OCI-LY7 (cell line): ENCODE measurements around the gene FNIP1. TPM values are rescaled to one million over a fixed set of nuclear protein-coding genes. Genes with fewer than 3 reads are reported as not detected.

Experiments used
- BruUV-seq: library from RNA; stranded (reverse); fragments of 400-500 nt; replicated peaks from 2 replicates; lab custom pipeline; 2021; lab: Mats Ljungman, UMichigan
- CTCF ChIA-PET: fragments of 300-600 bp; sonication (Branson Sonifier 250); formaldehyde crosslinking; loops from one replicate; lab custom pipeline; 2022; ENCODE audit warnings: antibody characterized with exemption; ENCODE audit not compliant: unreplicated experiment; lab: Charles Lee
- POLR2A ChIA-PET: fragments of 300-600 bp; sonication (Branson Sonifier 250); formaldehyde crosslinking; loops from one replicate; lab custom pipeline; 2022; ENCODE audit warnings: antibody characterized with exemption; lab: Charles Lee
- DNase-seq: peaks from one replicate; pipeline ENCODE4 v3.0.0-alpha.2; 2015; ENCODE audit warnings: low spot score
- H2AFZ ChIP-seq: fragments of 200-600 bp; sonication (generic), shearing (Covaris generic); 2 replicates; pipeline ENCODE4 v1.6.1; 2014; ENCODE audit warnings: mild to moderate bottlenecking, antibody characterized with exemption, low read length, moderate library complexity
- H3K27ac ChIP-seq: fragments of 200-600 bp; sonication (generic); 2 replicates; pipeline ENCODE4 v1.5.1; 2014; ENCODE audit warnings: mixed run types, low read depth, mild to moderate bottlenecking, moderate library complexity, low read length, inconsistent platforms; ENCODE audit not compliant: poor library complexity, severe bottlenecking
- H3K36me3 ChIP-seq: fragments of 200-600 bp; sonication (generic); 2 replicates; pipeline ENCODE4 v1.6.1; 2014; ENCODE audit warnings: mild to moderate bottlenecking, antibody characterized with exemption, low read length, moderate library complexity, mixed read lengths; ENCODE audit not compliant: insufficient read depth
- H3K4me1 ChIP-seq: fragments of 200-600 bp; sonication (generic); 2 replicates; pipeline ENCODE4 v1.5.1; 2014; ENCODE audit warnings: mild to moderate bottlenecking, low read length; ENCODE audit not compliant: insufficient read depth, poor library complexity, severe bottlenecking
- H3K4me2 ChIP-seq: fragments of 200-600 bp; sonication (generic); 2 replicates; pipeline ENCODE4 v1.6.1; 2014; ENCODE audit warnings: mild to moderate bottlenecking, low read length
- H3K4me3 ChIP-seq: fragments of 200-600 bp; sonication (generic); 2 replicates; pipeline ENCODE4 v1.5.1; 2014; ENCODE audit warnings: mild to moderate bottlenecking, low read depth, low read length; ENCODE audit not compliant: poor library complexity, severe bottlenecking
- H3K79me2 ChIP-seq: fragments of 200-600 bp; sonication (generic); 2 replicates; pipeline ENCODE4 v1.6.1; 2016; ENCODE audit warnings: low read depth, mild to moderate bottlenecking, low read length, moderate library complexity, mixed read lengths; ENCODE audit not compliant: insufficient read depth
- H3K9me2 ChIP-seq: fragments of 200-600 bp; sonication (generic); 2 replicates; pipeline ENCODE4 v1.6.1; 2016; ENCODE audit warnings: mild to moderate bottlenecking, low read length, mixed read lengths; ENCODE audit not compliant: insufficient read depth
- H3K9me3 ChIP-seq: fragments of 200-600 bp; sonication (generic); 2 replicates; pipeline ENCODE4 v1.6.1; 2014; ENCODE audit warnings: mild to moderate bottlenecking, mixed run types, low read length, mixed read lengths
- H4K20me1 ChIP-seq: fragments of 200-600 bp; sonication (generic); 2 replicates; pipeline ENCODE4 v1.6.1; 2014; ENCODE audit warnings: mild to moderate bottlenecking, antibody characterized with exemption, low read length, moderate library complexity, mixed read lengths; ENCODE audit not compliant: insufficient read depth
- EZH2phosphoT487 ChIP-seq: fragments of 200-600 bp; sonication (generic); IDR thresholded peaks from 2 replicates; pipeline ENCODE4 v1.6.1; 2018; ENCODE audit warnings: low read depth, borderline replicate concordance, mild to moderate bottlenecking, mixed run types, antibody characterized with exemption, low read length, moderate library complexity, mixed read lengths
- intact Hi-C: fragments of 100-400 bp; cut with micrococcal nuclease; formaldehyde crosslinking; loops from one replicate; pipeline ENCODE4 v1.10.0; 2022; ENCODE audit not compliant: unreplicated experiment
- total RNA-seq, 2 experiments: library from RNA; depleted of rRNA in 1 of 2; stranded (reverse); fragments of >200 nt in 1 of 2; shearing (Covaris generic) in 1 of 2; gene quantifications; 2 replicates each; pipeline ENCODE4 v1.2.3, GENCODE V29; 2014 to 2022
- TF ChIP-seq, protein P1 (sequence below): fragments of 200-600 bp; sonication (generic); conservative IDR thresholded peaks from 2 replicates; pipeline ENCODE4 v1.5.1; 2014; ENCODE audit warnings: mild to moderate bottlenecking, antibody characterized with exemption, low read length, moderate library complexity, mixed read lengths

Gene FNIP1
- total RNA-seq, 2 experiments from 2014 or later = 19.4 to 20.6 TPM

DNA sequence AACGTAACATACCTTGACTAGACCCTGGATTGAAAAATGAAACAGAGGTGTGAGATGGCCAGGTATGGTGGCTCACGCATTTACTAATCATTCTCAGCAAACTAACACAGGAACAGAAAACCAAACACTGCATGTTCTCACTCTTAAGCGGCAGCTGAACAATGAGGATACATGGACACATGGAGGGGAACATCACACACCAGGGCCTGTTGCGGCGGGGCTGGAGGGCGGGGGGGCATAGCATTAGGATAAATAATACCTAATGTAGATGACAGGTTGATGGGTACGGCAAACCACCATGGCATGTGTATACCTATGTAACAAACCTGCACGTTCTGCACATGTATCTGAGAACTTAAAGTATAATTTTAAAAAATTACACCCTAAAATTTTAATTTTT is 177.7 kb downstream of the FNIP1 start:
- Histone ChIP-seq H3K9me3 (peaks cover 19% of the 10 kb centered on the region; the same call in 1 of the 2 replicates), H3K4me1 (peaks cover 8% of the 10 kb centered on the region), H3K9me2 (no peaks in the 10 kb centered on the region), H3K4me3 (no peak overlapping the region), H3K4me2 (no peak overlapping the region), H3K36me3 (peaks cover 89% of the 10 kb centered on the region), H3K79me2 (peaks cover 100% of the 10 kb centered on the region), H2AFZ (no peak overlapping the region), H4K20me1 (peaks cover 31% of the 10 kb centered on the region), H3K27ac (no peak overlapping the region)
- no TSS peak for BruUV-seq
- TF ChIP-seq EZH2phosphoT487 = no peak
- TF ChIP-seq, protein P1, sequence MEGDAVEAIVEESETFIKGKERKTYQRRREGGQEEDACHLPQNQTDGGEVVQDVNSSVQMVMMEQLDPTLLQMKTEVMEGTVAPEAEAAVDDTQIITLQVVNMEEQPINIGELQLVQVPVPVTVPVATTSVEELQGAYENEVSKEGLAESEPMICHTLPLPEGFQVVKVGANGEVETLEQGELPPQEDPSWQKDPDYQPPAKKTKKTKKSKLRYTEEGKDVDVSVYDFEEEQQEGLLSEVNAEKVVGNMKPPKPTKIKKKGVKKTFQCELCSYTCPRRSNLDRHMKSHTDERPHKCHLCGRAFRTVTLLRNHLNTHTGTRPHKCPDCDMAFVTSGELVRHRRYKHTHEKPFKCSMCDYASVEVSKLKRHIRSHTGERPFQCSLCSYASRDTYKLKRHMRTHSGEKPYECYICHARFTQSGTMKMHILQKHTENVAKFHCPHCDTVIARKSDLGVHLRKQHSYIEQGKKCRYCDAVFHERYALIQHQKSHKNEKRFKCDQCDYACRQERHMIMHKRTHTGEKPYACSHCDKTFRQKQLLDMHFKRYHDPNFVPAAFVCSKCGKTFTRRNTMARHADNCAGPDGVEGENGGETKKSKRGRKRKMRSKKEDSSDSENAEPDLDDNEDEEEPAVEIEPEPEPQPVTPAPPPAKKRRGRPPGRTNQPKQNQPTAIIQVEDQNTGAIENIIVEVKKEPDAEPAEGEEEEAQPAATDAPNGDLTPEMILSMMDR = no peak
- DNase-seq = no peak
- POLR2A ChIA-PET = interaction anchor here (0.7 kb wide), 1 partner anchor 178 kb away, joined by 3 read pairs; the partner anchor contains the start of gene FNIP1
- CTCF ChIA-PET = no interaction called here
- intact Hi-C loops = no loop called here

DNA sequence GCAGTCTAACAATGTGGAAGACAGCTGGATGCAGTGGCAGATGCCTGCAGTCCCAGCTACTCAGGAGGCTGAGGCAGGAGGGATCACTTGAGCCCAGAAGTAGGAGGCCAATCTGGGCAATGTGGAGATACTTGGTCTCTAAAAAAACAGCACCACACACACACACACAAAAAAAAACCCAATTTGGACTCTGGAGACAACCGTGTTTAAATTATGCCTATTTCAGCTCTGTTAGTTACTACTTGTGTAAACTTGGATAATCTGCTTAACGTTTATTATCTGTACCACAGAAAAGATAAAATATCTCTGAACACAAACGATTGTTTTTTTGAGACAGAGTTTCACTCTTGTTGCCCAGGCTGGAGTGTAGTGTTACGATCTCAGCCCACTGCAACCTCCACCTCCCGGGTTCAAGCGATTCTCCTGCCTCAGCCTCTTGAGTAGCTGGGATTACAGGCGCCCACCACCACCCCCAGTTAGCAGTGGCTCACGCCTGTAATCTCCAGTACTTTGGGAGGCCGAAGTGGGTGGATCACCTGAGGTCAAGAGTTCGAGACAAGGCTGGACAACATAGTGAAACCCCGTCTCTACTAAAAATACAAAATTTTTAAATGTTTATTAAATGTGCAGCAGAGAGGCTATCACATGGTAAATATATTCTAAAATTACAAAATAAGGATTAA is 179.5 kb downstream of the FNIP1 start:
- no peak for DNase-seq
- H3K9me2 ChIP-seq = no peaks in the 10 kb centered on the region
- BruUV-seq = no TSS peak
- peaks cover 100% of the 10 kb centered on the region for H3K79me2 ChIP-seq
- intact Hi-C loops = no loop called here
- no peak overlapping the region for H2AFZ ChIP-seq
- H3K4me2 ChIP-seq = no peak overlapping the region
- no peak for TF ChIP-seq EZH2phosphoT487
- TF ChIP-seq, protein P1 = no peak
- ChIA-PET CTCF (no interaction called here), POLR2A (no interaction called here)
- H3K4me3 ChIP-seq = no peak overlapping the region
- peaks cover 91% of the 10 kb centered on the region for H3K36me3 ChIP-seq
- H4K20me1 ChIP-seq = peaks cover 24% of the 10 kb centered on the region
- peaks cover 19% of the 10 kb centered on the region; the same call in 1 of the 2 replicates for H3K9me3 ChIP-seq
- H3K4me1 ChIP-seq = peaks cover 8% of the 10 kb centered on the region
- H3K27ac ChIP-seq = no peak overlapping the region

DNA sequence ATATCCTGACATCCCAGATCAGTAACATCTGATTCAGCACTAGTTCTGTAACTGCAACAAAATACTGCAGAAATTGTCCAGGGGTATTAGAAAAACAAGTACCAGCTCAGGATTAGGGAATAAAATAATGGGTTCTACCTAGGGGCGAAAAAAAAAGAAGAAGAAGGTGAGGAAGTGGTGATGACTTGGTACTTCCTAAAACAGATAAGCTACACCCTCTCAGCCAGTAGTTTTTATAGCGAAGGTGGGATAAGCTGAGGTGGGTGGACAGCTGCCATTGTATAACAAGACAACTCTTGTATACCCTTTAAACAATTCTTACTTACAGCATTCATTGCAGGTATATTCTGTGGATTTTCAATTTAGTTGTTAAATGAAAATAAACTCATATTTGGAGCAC is 180.9 kb downstream of the FNIP1 start:
- H4K20me1 ChIP-seq = peaks cover 22% of the 10 kb centered on the region
- intact Hi-C loops = no loop called here

More for the DNA sequence above, 180.9 kb downstream of the FNIP1 start:
- Histone ChIP-seq H3K79me2 (peaks cover 100% of the 10 kb centered on the region), H3K4me3 (no peak overlapping the region), H2AFZ (no peak overlapping the region), H3K9me2 (no peaks in the 10 kb centered on the region), H3K36me3 (peaks cover 91% of the 10 kb centered on the region), H3K4me1 (peaks cover 8% of the 10 kb centered on the region), H3K4me2 (no peak overlapping the region), H3K9me3 (peaks cover 19% of the 10 kb centered on the region; the same call in 1 of the 2 replicates), H3K27ac (no peak overlapping the region)
- ChIA-PET POLR2A (interaction anchor here (0.6 to 0.9 kb wide), 4 partner anchors 12 to 386 kb away, joined by 3 read pairs; no protein-coding TSS in a partner anchor), CTCF (no interaction called here)
- BruUV-seq = no TSS peak
- DNase-seq = no peak
- TF ChIP-seq, protein P1 = no peak
- no peak for TF ChIP-seq EZH2phosphoT487
